HG02885 (cell line): ENCODE results near the gene MPP2.
"Not testable (repeated sequence)": the region's sequence is repeated elsewhere in the genome, so short reads cannot be mapped to it uniquely, and the experiment has no call there.

Source experiments
- ATAC-seq: cut with Tn5 transposase; IDR thresholded peaks from one replicate; pipeline ENCODE4 v1.9.1; 2021; ENCODE audit warnings: mild to moderate bottlenecking; ENCODE audit not compliant: unreplicated experiment, poor library complexity

Gene MPP2

GRCh38 chr17:43855061-43855460, 52.3 kb downstream of the MPP2 start:
- no peak for ATAC-seq

- ATAC-seq: no peak
Observed at GRCh38 chr17:43854498-43854897, 52.8 kb downstream of the MPP2 start.

- ATAC-seq: no peak
Observed at GRCh38 chr17:43853546-43853945, 53.8 kb downstream of the MPP2 start.

GRCh38 chr17:43852571-43852970, 54.8 kb downstream of the MPP2 start:
- no peak for ATAC-seq

GRCh38 chr17:43849116-43849515, 58.2 kb downstream of the MPP2 start:
- ATAC-seq: no peak

GRCh38 chr17:43848601-43849000, 58.7 kb downstream of the MPP2 start:
- ATAC-seq: no peak

GRCh38 chr17:43846963-43847371, 60.4 kb downstream of the MPP2 start, which contains the start of gene CD300LG:
TSS of gene CD300LG (plus strand) at chr17:43847176. CDS start at chr17:43847217, 41 bp downstream.
- no peak for ATAC-seq

- ATAC-seq: no peak
Observed at GRCh38 chr17:43846221-43846712, 61.1 kb downstream of the MPP2 start.

- no peak for ATAC-seq
Observed at GRCh38 chr17:43845766-43846165, 61.6 kb downstream of the MPP2 start.

- no peak for ATAC-seq
Observed at GRCh38 chr17:43844241-43844640, 63.1 kb downstream of the MPP2 start.

- ATAC-seq: no peak
Observed at GRCh38 chr17:43842975-43843325, 64.4 kb downstream of the MPP2 start.

GRCh38 chr17:43842091-43842974, 65.0 kb downstream of the MPP2 start:
- ATAC-seq: not testable (repeated sequence)

- ATAC-seq: no peak
Observed at GRCh38 chr17:43841282-43841681, 66.1 kb downstream of the MPP2 start.

GRCh38 chr17:43840814-43841213, 66.5 kb downstream of the MPP2 start:
- ATAC-seq: no peak

GRCh38 chr17:43839670-43840108, 67.6 kb downstream of the MPP2 start:
- no peak for ATAC-seq

- ATAC-seq: no peak
Observed at GRCh38 chr17:43834106-43834505, 73.2 kb downstream of the MPP2 start.

- no peak for ATAC-seq
Observed at GRCh38 chr17:43832976-43833829, 74.1 kb downstream of the MPP2 start, which contains the start of gene MPP3. TSS of gene MPP3 (minus strand) at chr17:43833146. CDS start at chr17:43831906, 1,240 bp downstream.

- no peak for ATAC-seq
Observed at GRCh38 chr17:43832168-43832975, 75.0 kb downstream of the MPP2 start.

GRCh38 chr17:43831633-43832032, 75.7 kb downstream of the MPP2 start:
- no peak for ATAC-seq

- no peak for ATAC-seq
Observed at GRCh38 chr17:43830510-43831140, 76.7 kb downstream of the MPP2 start.
